AG04450 (cell line): ENCODE results near the gene TRAK1. TPM values are rescaled to one million over a fixed set of nuclear protein-coding genes. Genes with fewer than 3 reads are reported as not detected.

Experiments
- CTCF ChIA-PET: fragments of 300-600, 350-600 bp; formaldehyde crosslinking; extraction: SDS; loops from one replicate; lab custom pipeline; 2022; ENCODE audit warnings: antibody characterized with exemption, inconsistent platforms; lab: Charles Lee
- POLR2A ChIA-PET: fragments of 350-600 bp; formaldehyde crosslinking; extraction: SDS; loops from one replicate; lab custom pipeline; 2021; ENCODE audit warnings: antibody characterized with exemption, inconsistent platforms; lab: Yijun Ruan, JAX
- DNase-seq: peaks from one replicate; pipeline ENCODE4 v3.0.0-alpha.2; 2011; ENCODE audit warnings: low read depth, low spot score
- H3K27ac ChIP-seq: one replicate; pipeline ENCODE4 v1.5.1; 2012; ENCODE audit warnings: low read depth, low read length, control low read depth
- H3K27me3 ChIP-seq: one replicate; pipeline ENCODE4 v1.6.0; 2012; ENCODE audit warnings: low read length; ENCODE audit not compliant: control insufficient read depth, insufficient read depth
- H3K4me3 ChIP-seq: 2 replicates; pipeline ENCODE4 v1.5.1; 2011; ENCODE audit warnings: mild to moderate bottlenecking, low read depth, low read length, control low read depth
- H3K9me3 ChIP-seq: 2 replicates; pipeline ENCODE4 v1.5.1; 2012; ENCODE audit warnings: low read length; ENCODE audit not compliant: control insufficient read depth, insufficient read depth
- CTCF ChIP-seq: IDR thresholded peaks from 2 replicates; pipeline ENCODE4 v1.5.1; 2011; ENCODE audit warnings: low read depth, low read length, control low read depth, inconsistent platforms
- polyA plus RNA-seq: library from polyadenylated mRNA; depleted of rRNA; stranded (reverse); fragments of >200 nt; gene quantifications from 2 replicates; pipeline ENCODE4 v1.2.3, GENCODE V29; 2011

Gene TRAK1
- polyA plus RNA-seq, 1 experiment, result 22.3 TPM

DNA sequence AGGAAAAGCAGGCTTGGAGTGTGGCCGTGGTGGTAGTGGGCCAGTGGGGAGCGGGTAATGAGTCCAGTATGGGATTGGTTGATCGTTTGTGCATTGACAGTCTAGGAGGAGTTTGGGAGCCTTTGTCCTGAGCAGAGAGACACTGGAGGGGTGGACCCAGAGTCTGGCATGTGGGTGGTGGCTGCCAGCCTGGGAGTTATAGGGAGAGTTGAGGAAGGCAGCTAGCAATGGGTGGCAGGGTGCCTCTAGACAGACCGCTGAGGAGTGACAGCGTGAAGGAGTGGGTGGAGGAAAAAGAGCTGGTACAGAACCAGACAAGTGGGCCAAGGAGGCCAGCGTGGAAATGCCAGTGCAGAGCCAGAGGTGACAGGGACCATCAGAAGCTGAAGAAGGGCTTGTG is 176.7 kb downstream of the TRAK1 start:
- Histone ChIP-seq H3K27ac (no peak overlapping the region), H3K9me3 (peaks cover 8% of the 10 kb centered on the region; the same call in 1 of the 2 replicates), H3K4me3 (no peak overlapping the region), H3K27me3 (peaks cover 44% of the 10 kb centered on the region)
- no peak for TF ChIP-seq CTCF
- ChIA-PET POLR2A (no interaction called here), CTCF (no interaction called here)
- DNase-seq, result no peak

- ChIA-PET POLR2A (no interaction called here), CTCF (interaction anchor here (1.5 kb wide), 1 partner anchor 40 kb away, joined by 4 read pairs; no protein-coding TSS in a partner anchor)
- no peak for TF ChIP-seq CTCF
- Histone ChIP-seq H3K27ac (no peak overlapping the region), H3K4me3 (no peak overlapping the region), H3K27me3 (peaks cover 34% of the 10 kb centered on the region), H3K9me3 (peaks cover 8% of the 10 kb centered on the region; the same call in 1 of the 2 replicates)
- DNase-seq, result no peak
Observed at GRCh38 chr3:42269647-42270046, 178.5 kb downstream of the TRAK1 start.

DNA sequence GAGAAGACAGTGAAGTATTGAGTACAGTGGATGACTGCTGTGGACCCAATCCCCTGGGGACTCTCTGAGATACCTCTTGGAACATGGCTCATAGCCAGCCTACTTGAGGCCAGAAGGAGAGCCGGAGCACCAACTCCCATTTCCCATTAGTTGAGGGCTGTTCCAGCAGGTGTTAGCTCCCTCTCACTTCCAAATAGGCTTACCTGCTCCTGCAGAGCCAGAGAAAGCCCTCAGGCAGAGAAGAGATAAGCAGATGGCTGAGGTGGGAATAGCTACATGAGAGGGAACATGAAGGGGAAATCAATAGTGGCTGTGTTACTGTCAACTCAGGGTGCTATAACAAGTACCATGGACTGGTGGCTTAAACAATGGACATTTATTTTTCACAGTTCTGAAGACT is 179.4 kb downstream of the TRAK1 start:
- Histone ChIP-seq H3K27ac (no peak overlapping the region), H3K4me3 (no peak overlapping the region), H3K27me3 (peaks cover 25% of the 10 kb centered on the region), H3K9me3 (peaks cover 4% of the 10 kb centered on the region; the same call in 1 of the 2 replicates)
- DNase-seq, result no peak
- TF ChIP-seq CTCF, result no peak
- ChIA-PET CTCF (no interaction called here), POLR2A (no interaction called here)

GRCh38 chr3:42271786-42272185 is 180.6 kb downstream of the TRAK1 start:
- Histone ChIP-seq H3K9me3 (no peaks in the 10 kb centered on the region), H3K4me3 (no peak overlapping the region), H3K27ac (no peak overlapping the region), H3K27me3 (peaks cover 20% of the 10 kb centered on the region)
- ChIA-PET POLR2A (no interaction called here), CTCF (no interaction called here)
- no peak for TF ChIP-seq CTCF
- no peak for DNase-seq

- Histone ChIP-seq H3K27ac (no peak overlapping the region), H3K4me3 (no peak overlapping the region), H3K27me3 (peaks cover 8% of the 10 kb centered on the region), H3K9me3 (no peaks in the 10 kb centered on the region)
- CTCF ChIA-PET, result no interaction called here
- POLR2A ChIA-PET, result no interaction called here
- DNase-seq, result no peak
- TF ChIP-seq CTCF, result no peak
Observed at GRCh38 chr3:42273361-42273760, 182.2 kb downstream of the TRAK1 start.
